GM13977 (cell line): ENCODE data around the gene MSRB3.
"Not testable (repeated sequence)": the region's sequence is repeated elsewhere in the genome, so short reads cannot be mapped to it uniquely, and the experiment has no call there.

ENCODE experiments used
- DNase-seq: peaks from one replicate; pipeline ENCODE4 v3.0.0; 2012; ENCODE audit warnings: low spot score
- in situ Hi-C: fragments of 300-500 bp; cut with MboI; formaldehyde crosslinking; loops from one replicate; pipeline ENCODE4 v1.12.0; 2022; ENCODE audit warnings: low sequenced_read_pairs, low pct_unique_long_range_greater_than_20kb, mixed read lengths, inconsistent platforms; ENCODE audit not compliant: unreplicated experiment
- TF ChIP-seq, protein P1 (sequence below): IDR thresholded peaks from 2 replicates; pipeline ENCODE4 v1.5.1; 2012; ENCODE audit warnings: mild to moderate bottlenecking, control low read depth; ENCODE audit not compliant: insufficient read depth; ENCODE audit errors: extremely low read depth, missing control alignments

Gene MSRB3

DNA sequence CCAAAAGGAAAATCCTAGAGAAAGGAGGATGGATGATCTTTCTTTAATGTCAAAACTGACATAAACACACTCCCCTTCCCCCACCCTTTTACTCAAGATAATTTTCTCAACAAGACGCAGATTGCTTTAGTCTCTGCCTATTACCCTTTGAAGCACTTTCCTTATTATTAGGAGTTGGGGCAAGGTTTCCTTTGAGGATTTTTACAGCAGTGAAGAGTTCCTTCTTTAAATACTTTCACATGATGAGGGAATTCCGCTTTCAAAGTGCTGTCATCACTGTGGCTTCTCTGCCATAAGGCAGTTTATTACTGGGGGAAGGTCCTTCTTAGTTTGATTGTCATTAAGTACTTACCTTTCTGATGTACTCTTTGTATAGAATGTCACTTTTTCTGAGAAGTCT lies 172.1 kb downstream of the MSRB3 start:
- TF ChIP-seq, protein P1, sequence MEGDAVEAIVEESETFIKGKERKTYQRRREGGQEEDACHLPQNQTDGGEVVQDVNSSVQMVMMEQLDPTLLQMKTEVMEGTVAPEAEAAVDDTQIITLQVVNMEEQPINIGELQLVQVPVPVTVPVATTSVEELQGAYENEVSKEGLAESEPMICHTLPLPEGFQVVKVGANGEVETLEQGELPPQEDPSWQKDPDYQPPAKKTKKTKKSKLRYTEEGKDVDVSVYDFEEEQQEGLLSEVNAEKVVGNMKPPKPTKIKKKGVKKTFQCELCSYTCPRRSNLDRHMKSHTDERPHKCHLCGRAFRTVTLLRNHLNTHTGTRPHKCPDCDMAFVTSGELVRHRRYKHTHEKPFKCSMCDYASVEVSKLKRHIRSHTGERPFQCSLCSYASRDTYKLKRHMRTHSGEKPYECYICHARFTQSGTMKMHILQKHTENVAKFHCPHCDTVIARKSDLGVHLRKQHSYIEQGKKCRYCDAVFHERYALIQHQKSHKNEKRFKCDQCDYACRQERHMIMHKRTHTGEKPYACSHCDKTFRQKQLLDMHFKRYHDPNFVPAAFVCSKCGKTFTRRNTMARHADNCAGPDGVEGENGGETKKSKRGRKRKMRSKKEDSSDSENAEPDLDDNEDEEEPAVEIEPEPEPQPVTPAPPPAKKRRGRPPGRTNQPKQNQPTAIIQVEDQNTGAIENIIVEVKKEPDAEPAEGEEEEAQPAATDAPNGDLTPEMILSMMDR: no peak
- in situ Hi-C loops: no loop called here
- no peak for DNase-seq

DNA sequence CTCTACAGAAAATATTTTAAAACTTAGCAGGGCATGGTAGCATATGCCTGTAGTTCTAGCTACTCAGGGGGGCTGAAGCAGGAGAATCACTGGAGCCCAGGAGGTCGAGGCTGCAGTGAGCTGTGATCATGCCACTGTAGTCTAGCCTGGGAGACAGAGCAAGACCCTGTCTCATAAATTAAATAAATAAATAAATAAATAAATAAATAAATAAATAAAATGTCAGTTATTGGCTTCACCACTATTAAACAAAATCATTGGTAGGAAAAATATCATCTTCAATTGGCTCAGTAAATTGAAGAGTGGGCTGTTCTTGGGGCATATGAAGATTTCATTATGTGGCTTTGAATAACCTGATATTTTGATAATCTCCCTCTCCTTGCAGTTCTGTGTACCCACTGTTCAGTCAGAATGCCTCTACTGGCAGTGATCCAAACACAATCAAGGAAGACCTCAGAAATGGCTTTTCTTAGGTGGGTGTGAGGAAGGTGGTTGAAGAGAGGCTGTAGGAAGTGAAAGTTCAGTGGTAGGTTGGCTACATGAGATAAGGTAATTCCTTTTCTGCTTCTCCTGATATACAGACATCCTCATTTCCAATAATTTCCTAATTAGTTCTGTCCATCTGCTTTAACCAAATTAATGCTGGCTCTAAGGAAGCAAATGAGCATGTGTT lies 175.8 kb downstream of the MSRB3 start:
- in situ Hi-C loops: no loop called here
- DNase-seq: no peak
- TF ChIP-seq, protein P1: no peak

DNA sequence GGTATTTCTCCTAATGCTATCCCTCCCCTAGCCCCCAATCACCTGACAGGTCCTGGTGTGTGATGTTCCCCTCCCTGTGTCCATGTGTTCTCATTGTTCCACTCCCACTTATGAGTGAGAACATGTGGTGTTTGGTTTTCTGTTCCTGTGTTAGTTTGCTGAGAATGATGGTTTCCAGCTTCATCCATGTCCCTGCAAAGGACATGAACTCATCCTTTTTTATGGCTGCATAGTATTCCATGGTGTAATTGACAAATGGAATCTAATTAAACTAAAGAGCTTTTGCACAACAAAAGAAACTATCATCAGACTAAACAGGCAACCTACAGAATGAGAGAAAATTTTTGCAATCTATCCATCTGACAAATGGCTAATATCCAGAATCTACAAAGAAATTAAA lies 178.9 kb downstream of the MSRB3 start:
- in situ Hi-C loops, DNase-seq: not testable (repeated sequence)

DNA sequence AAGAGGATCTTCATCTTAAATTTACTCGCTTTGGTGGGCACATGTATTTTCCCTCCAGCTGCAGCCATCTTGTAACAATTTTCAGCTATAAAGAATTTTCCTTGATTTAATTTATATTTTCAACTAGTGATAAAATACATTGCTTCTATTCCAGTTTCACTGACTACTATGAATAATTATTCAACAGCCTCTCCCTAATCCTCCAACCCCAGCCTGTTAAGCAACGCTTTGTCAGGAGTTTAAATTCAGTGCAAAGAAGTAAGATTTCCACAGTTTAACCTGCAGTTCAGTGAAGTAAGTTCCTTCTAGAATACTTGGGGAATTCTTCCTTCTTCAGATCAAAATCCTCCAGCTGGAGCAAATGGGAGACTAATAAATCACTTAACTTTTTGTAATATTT lies 180.2 kb downstream of the MSRB3 start:
- in situ Hi-C loops: no loop called here
- no peak for DNase-seq
- TF ChIP-seq, protein P1: no peak

DNA sequence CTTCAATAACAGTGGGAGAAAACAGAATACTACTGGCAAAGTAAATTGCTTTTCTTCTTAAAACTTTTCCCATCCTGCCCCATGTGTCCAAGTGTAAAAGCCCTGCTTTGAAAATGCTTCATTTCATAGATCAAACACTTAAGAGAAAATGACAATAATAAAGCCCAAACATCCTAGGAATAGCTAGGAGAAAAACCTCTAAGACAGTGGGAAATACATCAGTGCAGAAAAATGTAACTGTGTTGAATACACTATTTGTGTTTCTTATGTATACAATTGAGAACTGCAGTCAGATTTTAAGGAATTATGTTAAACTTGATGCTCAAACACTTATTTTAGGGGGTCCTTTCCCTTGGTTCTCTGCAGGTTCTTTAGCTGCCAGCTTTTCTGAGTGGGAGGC lies 181.1 kb downstream of the MSRB3 start:
- DNase-seq: no peak
- in situ Hi-C loops: no loop called here
- TF ChIP-seq, protein P1: no peak

DNA sequence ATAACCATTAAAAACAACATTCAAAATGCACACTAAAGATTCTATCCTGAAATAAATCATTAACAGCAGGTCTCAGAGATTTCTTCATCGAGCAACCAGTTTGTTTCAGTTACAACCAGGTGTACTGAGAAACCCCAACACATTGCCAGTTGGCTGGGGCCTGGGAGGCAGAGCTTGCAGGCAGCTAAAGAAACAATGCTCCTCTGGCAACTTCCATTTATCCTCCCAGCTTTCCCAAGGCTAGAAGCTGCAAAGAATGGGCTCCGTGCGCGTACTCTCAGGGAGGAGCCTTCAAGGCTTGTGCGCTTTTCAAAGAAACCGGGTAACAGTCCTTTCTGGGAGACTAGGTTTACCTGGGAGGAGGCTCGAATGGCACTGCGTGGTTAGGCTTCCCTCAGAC lies 181.6 kb downstream of the MSRB3 start:
- in situ Hi-C loops: no loop called here
- no peak for DNase-seq
- TF ChIP-seq, protein P1: no peak

DNA sequence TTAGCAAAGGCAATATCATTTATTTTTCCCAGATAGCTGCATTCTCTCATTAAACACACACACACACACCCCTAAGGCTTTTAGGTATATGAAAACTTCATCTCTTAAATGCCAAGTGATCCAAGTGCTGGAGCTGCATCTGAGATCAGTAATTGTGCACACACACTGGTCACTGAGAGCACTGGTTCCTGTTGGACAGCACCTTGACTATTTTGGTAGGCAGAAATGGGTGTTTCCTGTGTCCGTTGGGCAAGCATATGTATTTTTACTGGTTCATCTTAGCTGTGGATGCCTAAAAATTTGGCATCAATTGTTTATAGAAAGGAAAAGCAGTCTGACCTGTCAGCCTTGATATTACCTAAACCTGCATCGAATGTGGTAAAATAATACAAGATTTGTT lies 182.5 kb downstream of the MSRB3 start:
- in situ Hi-C loops: no loop called here
- TF ChIP-seq, protein P1: no peak
- no peak for DNase-seq
